Measurements from ENCODE around the gene MPRIP.

DNA sequence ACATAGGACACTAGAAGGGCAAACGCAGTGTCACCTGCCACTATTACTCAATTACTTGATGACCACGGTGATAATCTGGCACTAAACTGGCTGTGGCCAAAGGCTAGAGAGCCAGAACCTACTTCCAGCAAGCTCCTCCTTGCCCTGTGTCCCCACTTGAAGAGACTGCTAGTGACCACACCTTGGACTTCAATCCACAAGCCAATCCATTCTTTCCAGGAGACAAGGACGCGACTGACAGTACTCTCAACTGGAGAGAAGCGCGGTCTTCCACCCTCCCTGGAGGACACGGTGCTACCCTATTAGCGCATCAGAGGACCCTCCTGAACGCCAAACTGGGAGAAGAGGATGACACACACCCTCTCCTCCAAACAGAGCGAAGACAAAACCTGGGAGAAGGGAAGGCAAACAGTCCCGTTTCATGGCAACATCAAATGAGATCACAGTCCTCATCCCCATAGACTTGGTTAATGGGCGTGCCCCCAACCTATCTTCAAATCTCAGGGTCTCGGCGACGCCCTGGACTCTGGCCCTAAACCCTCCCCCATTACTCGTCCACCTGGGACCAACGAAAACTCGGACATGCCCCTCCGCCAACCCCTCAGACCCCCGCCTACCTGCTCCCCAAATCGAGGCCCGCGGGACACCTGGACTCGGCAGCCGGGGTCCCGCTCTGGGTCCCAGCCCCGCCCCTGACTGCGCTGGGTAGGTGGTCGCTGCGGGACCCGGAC is 194.2 kb downstream of the MPRIP start:
- TF ChIP-seq, protein P1, sequence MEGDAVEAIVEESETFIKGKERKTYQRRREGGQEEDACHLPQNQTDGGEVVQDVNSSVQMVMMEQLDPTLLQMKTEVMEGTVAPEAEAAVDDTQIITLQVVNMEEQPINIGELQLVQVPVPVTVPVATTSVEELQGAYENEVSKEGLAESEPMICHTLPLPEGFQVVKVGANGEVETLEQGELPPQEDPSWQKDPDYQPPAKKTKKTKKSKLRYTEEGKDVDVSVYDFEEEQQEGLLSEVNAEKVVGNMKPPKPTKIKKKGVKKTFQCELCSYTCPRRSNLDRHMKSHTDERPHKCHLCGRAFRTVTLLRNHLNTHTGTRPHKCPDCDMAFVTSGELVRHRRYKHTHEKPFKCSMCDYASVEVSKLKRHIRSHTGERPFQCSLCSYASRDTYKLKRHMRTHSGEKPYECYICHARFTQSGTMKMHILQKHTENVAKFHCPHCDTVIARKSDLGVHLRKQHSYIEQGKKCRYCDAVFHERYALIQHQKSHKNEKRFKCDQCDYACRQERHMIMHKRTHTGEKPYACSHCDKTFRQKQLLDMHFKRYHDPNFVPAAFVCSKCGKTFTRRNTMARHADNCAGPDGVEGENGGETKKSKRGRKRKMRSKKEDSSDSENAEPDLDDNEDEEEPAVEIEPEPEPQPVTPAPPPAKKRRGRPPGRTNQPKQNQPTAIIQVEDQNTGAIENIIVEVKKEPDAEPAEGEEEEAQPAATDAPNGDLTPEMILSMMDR (conservative IDR thresholded peaks at IDR 0.05; ENCODE audit: low read depth, low read length): no peak
- no peak for TF ChIP-seq EZH2 (IDR thresholded peaks at IDR 0.05; ENCODE audit: low read length, unreplicated experiment)
- no peak for TF ChIP-seq EZH2phosphoT487 (IDR thresholded peaks at IDR 0.05; ENCODE audit: borderline replicate concordance, low read length)
